Muscle layer of colon (tissue), 2 donors: ENCODE data around the gene NUP93.

Experiments used
- H3K27ac ChIP-seq: one replicate; pipeline ENCODE4 v1.7.0; 2013; ENCODE audit warnings: low read depth, mild to moderate bottlenecking, low read length, moderate library complexity
- H3K27me3 ChIP-seq, 2 donors: one replicate each; pipeline ENCODE4 v1.7.0; 2013; ENCODE audit warnings: low read length in 2 of 2, mild to moderate bottlenecking in 2 of 2; ENCODE audit not compliant: insufficient read depth in 2 of 2, control insufficient read depth in 1 of 2
- H3K36me3 ChIP-seq: one replicate; pipeline ENCODE4 v1.7.0; 2013; ENCODE audit warnings: mild to moderate bottlenecking, low read length; ENCODE audit not compliant: insufficient read depth
- H3K4me1 ChIP-seq: one replicate; pipeline ENCODE4 v1.7.0; 2013; ENCODE audit warnings: mild to moderate bottlenecking, low read length; ENCODE audit not compliant: insufficient read depth
- H3K4me3 ChIP-seq, 2 donors: one replicate each; pipeline ENCODE4 v1.7.0; 2013; ENCODE audit warnings: low read length in 2 of 2, low read depth in 1 of 2, mild to moderate bottlenecking in 1 of 2, moderate library complexity in 1 of 2
- H3K9ac ChIP-seq: one replicate; pipeline ENCODE4 v1.7.0; 2013; ENCODE audit warnings: low read length
- H3K9me3 ChIP-seq: one replicate; pipeline ENCODE4 v1.7.0; 2013; ENCODE audit warnings: mild to moderate bottlenecking, low read length
- donor health status: abdominal sarcoma.
- donor health status: Adenocarcinoma of cecum.

Gene NUP93

GRCh38 chr16:56748191-56748590 lies 18.3 kb downstream of the NUP93 start:
- no peak overlapping the region for H3K4me3 ChIP-seq
- no peaks in the 10 kb centered on the region for H3K9me3 ChIP-seq
- no peak overlapping the region for H3K27ac ChIP-seq
- H3K4me1 ChIP-seq = peaks cover 33% of the 10 kb centered on the region
- no peaks in the 10 kb centered on the region for H3K36me3 ChIP-seq
- no peaks in the 10 kb centered on the region for H3K27me3 ChIP-seq
- no peak overlapping the region for H3K9ac ChIP-seq

- Histone ChIP-seq H3K27ac (no peak overlapping the region), H3K9me3 (no peaks in the 10 kb centered on the region), H3K4me1 (peaks cover 29% of the 10 kb centered on the region), H3K36me3 (no peaks in the 10 kb centered on the region), H3K4me3 (no peak overlapping the region), H3K27me3 (no peaks in the 10 kb centered on the region), H3K9ac (no peak overlapping the region)
Measured at GRCh38 chr16:56748826-56749225, 18.9 kb downstream of the NUP93 start.

DNA sequence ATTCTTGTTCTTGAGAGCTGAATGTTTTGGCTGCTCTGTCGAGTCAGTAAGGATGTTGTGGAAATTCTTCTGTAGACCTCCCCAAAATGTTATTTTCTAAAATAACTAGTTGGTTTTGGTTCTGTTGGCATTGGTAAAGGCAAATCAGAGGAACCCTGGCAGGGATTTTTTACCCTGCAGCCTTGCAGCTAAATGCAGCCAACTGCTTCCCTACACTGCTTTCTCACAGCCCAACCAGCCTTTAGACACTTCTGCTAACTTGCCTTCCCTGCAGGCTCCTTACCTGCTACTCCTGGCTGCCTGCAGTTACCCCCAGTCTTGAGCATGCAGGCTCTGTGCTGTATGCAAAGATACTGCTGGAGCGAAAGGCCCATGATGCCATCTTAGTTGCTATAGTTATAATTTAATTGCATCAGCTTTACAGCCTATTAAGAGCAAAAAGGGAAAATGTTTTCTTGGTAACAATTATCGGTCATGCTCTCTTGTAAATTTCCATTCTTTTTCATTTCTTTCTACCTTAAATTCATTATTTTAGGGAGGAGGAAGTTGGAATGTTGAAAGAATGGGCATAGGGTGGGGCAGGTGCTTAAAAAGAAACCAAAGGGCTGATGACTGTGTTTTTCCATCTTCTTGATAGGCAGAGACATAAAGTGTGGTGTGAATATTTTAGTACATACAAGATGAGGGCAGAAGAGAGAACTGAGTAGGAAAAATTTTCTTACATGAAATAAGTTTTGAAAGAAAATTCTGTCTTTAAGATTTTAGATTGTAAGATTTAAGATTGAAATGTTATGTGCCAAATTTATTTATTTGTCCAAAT lies 20.0 kb downstream of the NUP93 start:
- H3K4me1 ChIP-seq = peaks cover 22% of the 10 kb centered on the region

GRCh38 chr16:56753410-56753809 lies 23.5 kb downstream of the NUP93 start:
- Histone ChIP-seq H3K27me3 (no peaks in the 10 kb centered on the region), H3K27ac (no peak overlapping the region), H3K4me1 (no peaks in the 10 kb centered on the region), H3K9ac (no peak overlapping the region), H3K9me3 (no peaks in the 10 kb centered on the region), H3K36me3 (no peaks in the 10 kb centered on the region), H3K4me3 (no peak overlapping the region)

More for the DNA sequence above, 20.0 kb downstream of the NUP93 start:
- H3K36me3 ChIP-seq = no peaks in the 10 kb centered on the region
- no peak overlapping the region for H3K9ac ChIP-seq
- no peaks in the 10 kb centered on the region for H3K27me3 ChIP-seq
- H3K27ac ChIP-seq = no peak overlapping the region
- H3K9me3 ChIP-seq = no peaks in the 10 kb centered on the region
- no peak overlapping the region for H3K4me3 ChIP-seq

- no peak overlapping the region for H3K4me3 ChIP-seq
- H3K9ac ChIP-seq = no peak overlapping the region
- no peaks in the 10 kb centered on the region for H3K27me3 ChIP-seq
- H3K4me1 ChIP-seq = no peaks in the 10 kb centered on the region
- H3K9me3 ChIP-seq = no peaks in the 10 kb centered on the region
- no peaks in the 10 kb centered on the region for H3K36me3 ChIP-seq
- H3K27ac ChIP-seq = no peak overlapping the region
Measured at GRCh38 chr16:56755038-56755437, 25.1 kb downstream of the NUP93 start.

- no peaks in the 10 kb centered on the region for H3K27me3 ChIP-seq
- H3K4me3 ChIP-seq = no peak overlapping the region
- no peak overlapping the region for H3K27ac ChIP-seq
- H3K9me3 ChIP-seq = no peaks in the 10 kb centered on the region
- no peaks in the 10 kb centered on the region for H3K4me1 ChIP-seq
- no peak overlapping the region for H3K9ac ChIP-seq
- peaks cover 11% of the 10 kb centered on the region for H3K36me3 ChIP-seq
Measured at GRCh38 chr16:56758432-56758831, 28.5 kb downstream of the NUP93 start.

DNA sequence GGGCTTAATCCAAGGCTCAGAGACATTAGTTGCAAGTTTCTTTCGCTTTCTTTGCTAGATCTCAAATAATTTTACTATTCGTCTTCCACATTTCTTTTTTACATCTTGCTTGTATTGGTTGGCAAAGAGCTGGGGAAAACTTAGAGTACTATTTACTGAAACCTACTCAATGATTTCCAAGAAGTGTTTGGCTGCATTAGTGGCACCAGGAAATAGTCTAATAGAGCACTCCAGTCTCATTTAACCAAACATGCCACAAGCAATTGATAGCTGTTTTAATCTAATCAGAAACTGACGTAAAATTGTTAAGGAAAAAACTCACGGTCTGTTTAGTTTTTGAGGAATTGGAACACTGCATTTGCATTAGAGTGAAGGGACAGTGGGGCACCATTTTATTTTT lies 29.0 kb downstream of the NUP93 start:
- H3K36me3 ChIP-seq = peaks cover 11% of the 10 kb centered on the region
- H3K27me3 ChIP-seq = no peaks in the 10 kb centered on the region
- H3K9me3 ChIP-seq = no peaks in the 10 kb centered on the region
- no peak overlapping the region for H3K9ac ChIP-seq
- H3K4me1 ChIP-seq = no peaks in the 10 kb centered on the region
- no peak overlapping the region for H3K27ac ChIP-seq
- no peak overlapping the region for H3K4me3 ChIP-seq

DNA sequence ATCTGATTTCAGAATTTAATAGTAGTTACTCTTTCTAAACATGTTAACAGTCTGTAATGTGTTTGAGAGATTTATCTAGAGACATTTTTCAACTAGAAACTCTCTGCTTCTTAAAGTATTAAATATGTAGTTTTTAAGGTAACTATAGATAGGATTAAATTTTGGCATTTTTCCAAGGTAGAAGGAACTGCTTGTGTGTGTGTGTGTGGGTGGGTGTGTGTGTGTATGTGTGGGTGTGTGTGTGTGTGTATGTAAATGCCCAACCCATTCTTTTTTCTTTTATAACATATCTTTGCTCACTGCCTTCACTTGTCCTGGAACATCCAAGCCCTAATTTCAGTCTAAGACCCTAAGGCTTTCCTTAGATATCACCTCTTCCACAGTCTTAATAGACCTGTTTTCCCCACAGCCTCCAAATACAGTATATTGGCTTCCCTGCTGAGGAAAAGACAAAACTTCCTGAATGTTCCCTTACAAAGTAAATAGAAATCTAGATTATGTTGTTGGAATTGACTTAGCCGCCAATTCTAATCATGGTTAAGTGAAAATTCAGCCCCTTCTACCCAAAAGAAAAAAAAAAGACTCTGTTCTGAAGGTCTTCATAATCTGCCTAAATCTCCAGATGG lies 33.5 kb downstream of the NUP93 start:
- Histone ChIP-seq H3K36me3 (peaks cover 11% of the 10 kb centered on the region), H3K4me1 (no peaks in the 10 kb centered on the region), H3K4me3 (no peak overlapping the region), H3K9ac (no peak overlapping the region), H3K27ac (no peak overlapping the region), H3K27me3 (no peaks in the 10 kb centered on the region), H3K9me3 (no peaks in the 10 kb centered on the region)

DNA sequence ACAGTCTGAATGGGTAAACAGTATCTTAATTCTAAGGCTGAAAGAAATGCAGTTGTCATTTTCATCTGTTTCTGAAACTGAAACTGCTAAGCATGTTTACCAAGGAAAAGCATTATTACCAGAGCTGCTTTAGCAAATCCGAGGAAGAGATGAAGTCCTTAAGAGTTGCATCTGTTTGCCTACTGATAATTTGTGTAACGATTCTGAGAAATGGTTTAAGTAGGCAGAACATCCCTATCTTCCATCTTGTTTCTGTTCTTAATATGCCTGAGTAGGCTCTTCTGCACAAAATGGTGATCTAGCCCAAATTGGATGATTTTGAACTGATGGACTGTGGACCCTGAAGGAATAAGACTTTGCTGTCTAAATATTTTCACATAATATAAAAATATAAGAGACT lies 34.9 kb downstream of the NUP93 start:
- Histone ChIP-seq H3K36me3 (peaks cover 11% of the 10 kb centered on the region), H3K27ac (no peak overlapping the region), H3K9ac (no peak overlapping the region), H3K27me3 (no peaks in the 10 kb centered on the region), H3K9me3 (no peaks in the 10 kb centered on the region), H3K4me3 (no peak overlapping the region), H3K4me1 (no peaks in the 10 kb centered on the region)

DNA sequence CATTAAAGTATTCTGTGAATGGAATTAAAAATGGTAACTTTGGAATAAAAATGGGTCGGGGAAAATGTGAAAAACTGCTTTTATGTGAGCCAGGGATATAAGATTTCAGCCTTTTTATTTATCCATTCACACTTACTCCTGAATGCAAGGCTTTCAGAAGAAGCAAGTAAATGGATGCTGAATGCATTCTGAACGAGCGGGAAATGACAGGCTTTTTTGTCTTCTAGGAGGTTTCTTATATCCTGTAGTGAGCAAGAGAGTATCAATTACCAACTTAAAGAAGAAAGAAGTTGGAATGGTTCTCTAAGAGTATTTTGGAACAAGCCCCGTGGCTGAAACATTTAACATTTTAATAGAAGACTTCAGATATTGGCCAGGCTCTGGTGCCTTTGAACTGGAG lies 36.0 kb downstream of the NUP93 start:
- Histone ChIP-seq H3K9me3 (no peaks in the 10 kb centered on the region), H3K4me3 (no peak overlapping the region), H3K9ac (no peak overlapping the region), H3K27ac (no peak overlapping the region), H3K27me3 (no peaks in the 10 kb centered on the region), H3K4me1 (no peaks in the 10 kb centered on the region), H3K36me3 (peaks cover 3% of the 10 kb centered on the region)

GRCh38 chr16:56767024-56767423 lies 37.1 kb downstream of the NUP93 start:
- Histone ChIP-seq H3K36me3 (no peaks in the 10 kb centered on the region), H3K4me3 (no peak overlapping the region), H3K9ac (no peak overlapping the region), H3K27ac (no peak overlapping the region), H3K9me3 (no peaks in the 10 kb centered on the region), H3K4me1 (peaks cover 4% of the 10 kb centered on the region), H3K27me3 (no peaks in the 10 kb centered on the region)

DNA sequence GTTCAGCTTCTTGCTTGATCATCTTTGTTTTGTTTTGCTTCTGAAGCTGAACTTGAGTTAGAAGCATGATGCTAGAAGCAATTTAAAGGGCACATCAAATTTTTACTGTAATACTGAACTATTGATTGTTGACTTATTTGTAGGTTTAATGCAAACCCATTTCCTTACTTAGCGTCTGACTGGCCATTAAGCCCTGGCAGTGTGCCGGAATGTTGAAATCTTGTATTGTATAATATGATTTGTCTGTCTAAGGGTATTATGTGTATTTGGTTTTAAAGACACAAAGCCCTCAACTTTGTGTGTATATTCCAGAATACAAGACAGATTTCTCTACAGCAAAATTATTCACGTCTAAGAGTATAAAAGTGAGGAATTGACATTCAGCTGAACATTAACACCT lies 39.7 kb downstream of the NUP93 start:
- Histone ChIP-seq H3K9ac (no peak overlapping the region), H3K27ac (no peak overlapping the region), H3K27me3 (no peaks in the 10 kb centered on the region), H3K4me1 (peaks cover 4% of the 10 kb centered on the region), H3K4me3 (no peak overlapping the region), H3K9me3 (no peaks in the 10 kb centered on the region), H3K36me3 (no peaks in the 10 kb centered on the region)
